H1 (cell line): ENCODE measurements around the gene TRIM46. TPM values are rescaled to one million over a fixed set of nuclear protein-coding genes. Genes with fewer than 3 reads are reported as not detected.

Source experiments
- CTCF ChIA-PET: fragments of 300-600 bp; sonication (Branson Sonifier 250); formaldehyde crosslinking; loops from one replicate; lab custom pipeline; 2021; ENCODE audit not compliant: partially characterized antibody; lab: Charles Lee
- POLR2A ChIA-PET: fragments of 300-600 bp; sonication (Branson Sonifier 250); formaldehyde crosslinking; loops from one replicate; lab custom pipeline; 2021; ENCODE audit warnings: inconsistent platforms; ENCODE audit not compliant: partially characterized antibody; lab: Charles Lee
- DNase-seq, 2 experiments: peaks; one replicate each; pipeline versions ENCODE4 v3.0.0 to v3.0.0-alpha.2; 2010 to 2022; ENCODE audit warnings: low spot score in 2 of 2, low read depth in 1 of 2, mixed read lengths in 1 of 2
- FAIRE-seq: peaks from 2 replicates; lab custom pipeline; 2011; peaks lifted over from hg19 to GRCh38; lab: Jason Lieb, UNC
- H2AFZ ChIP-seq: 2 replicates; pipeline ENCODE4 v1.8.1; 2012; ENCODE audit warnings: low read length, inconsistent platforms
- H2AK5ac ChIP-seq: 2 replicates; pipeline ENCODE4 v1.6.1; 2013; ENCODE audit warnings: low read depth, low read length
- H2BK120ac ChIP-seq: replicated peaks from 2 replicates; pipeline ENCODE3; 2013; ENCODE audit warnings: low read depth, low read length, inconsistent platforms
- H2BK12ac ChIP-seq: 2 replicates; pipeline ENCODE4 v1.6.1; 2013; ENCODE audit warnings: low read depth, low read length
- H2BK15ac ChIP-seq: 2 replicates; pipeline ENCODE4 v1.6.1; 2013; ENCODE audit warnings: low read length
- H2BK20ac ChIP-seq: 2 replicates; pipeline ENCODE4 v1.6.1; 2013; ENCODE audit warnings: low read length
- H2BK5ac ChIP-seq: 2 replicates; pipeline ENCODE4 v1.6.1; 2013; ENCODE audit warnings: low read depth, low read length
- H3K14ac ChIP-seq: 2 replicates; pipeline ENCODE4 v1.6.1; 2013; ENCODE audit warnings: inconsistent platforms; ENCODE audit not compliant: insufficient read length
- H3K18ac ChIP-seq: 2 replicates; pipeline ENCODE4 v1.6.1; 2013; ENCODE audit warnings: low read length; ENCODE audit errors: extremely low read depth
- H3K23ac ChIP-seq: 2 replicates; pipeline ENCODE4 v1.6.1; 2013; ENCODE audit warnings: inconsistent platforms; ENCODE audit not compliant: insufficient read length
- H3K23me2 ChIP-seq: 2 replicates; pipeline ENCODE4 v1.6.1; 2013; ENCODE audit warnings: low read depth, low read length
- H3K27ac ChIP-seq: 2 replicates; pipeline ENCODE4 v1.6.1; 2011; ENCODE audit warnings: low read depth, low read length, inconsistent platforms
- H3K27me3 ChIP-seq, 4 experiments: replicated peaks in 1 of 4; 1 replicate in 1 of 4; 2 replicates in 3 of 4; pipeline versions ENCODE4 v1.6.1 to v1.8.1; 2011 to 2013; ENCODE audit warnings: low read length in 3 of 4, mild to moderate bottlenecking in 3 of 4, inconsistent platforms in 2 of 4, mixed read lengths in 2 of 4, moderate library complexity in 1 of 4; ENCODE audit not compliant: control insufficient read depth in 3 of 4, insufficient read depth in 3 of 4; ENCODE audit errors: extremely low read depth in 1 of 4
- H3K36me3 ChIP-seq, 4 experiments: 2 replicates each; pipeline versions ENCODE4 v1.6.1 to v1.8.1; 2011 to 2013; ENCODE audit warnings: mild to moderate bottlenecking in 4 of 4, low read length in 3 of 4, moderate library complexity in 2 of 4, control low read depth in 1 of 4, inconsistent platforms in 1 of 4; ENCODE audit not compliant: insufficient read depth in 4 of 4, control insufficient read depth in 2 of 4
- H3K4ac ChIP-seq: replicated peaks from 2 replicates; pipeline ENCODE3; 2013; ENCODE audit warnings: low read length, low read depth, mixed read lengths, inconsistent platforms; ENCODE audit not compliant: insufficient read length
- H3K4me1 ChIP-seq, 4 experiments: replicated peaks in 1 of 4; 1 replicate in 1 of 4; 2 replicates in 3 of 4; pipeline versions ENCODE4 v1.6.1 to v1.8.1; 2011 to 2013; ENCODE audit warnings: low read length in 3 of 4, inconsistent platforms in 2 of 4, mixed read lengths in 1 of 4; ENCODE audit not compliant: insufficient read depth in 4 of 4, control insufficient read depth in 3 of 4
- H3K4me2 ChIP-seq, 2 experiments: 2 replicates each; pipeline versions ENCODE4 v1.6.1 to v1.8.1; 2011 to 2013; ENCODE audit warnings: low read depth in 2 of 2, low read length in 2 of 2, control low read depth in 1 of 2, inconsistent platforms in 1 of 2, mild to moderate bottlenecking in 1 of 2; ENCODE audit not compliant: insufficient read depth in 1 of 2
- H3K4me3 ChIP-seq, 4 experiments: fragments of 200-600, 300-600 bp in 1 of 4; sonication (generic), shearing (Covaris generic), sonication (Bioruptor Twin) in 1 of 4; 2 replicates each; pipeline versions ENCODE4 v1.5.1 to v1.8.1; 2011 to 2016; ENCODE audit warnings: low read length in 4 of 4, low read depth in 3 of 4, control low read depth in 2 of 4, inconsistent platforms in 2 of 4, mild to moderate bottlenecking in 2 of 4, mixed read lengths in 1 of 4, moderate library complexity in 1 of 4; ENCODE audit not compliant: insufficient read depth in 2 of 4; ENCODE audit errors: extremely low read depth in 1 of 4
- H3K56ac ChIP-seq: replicated peaks from 2 replicates; pipeline ENCODE3; 2013; ENCODE audit warnings: low read depth, mild to moderate bottlenecking, mixed read lengths, low read length, inconsistent platforms; ENCODE audit not compliant: insufficient read length
- H3K79me1 ChIP-seq: 2 replicates; pipeline ENCODE4 v1.6.1; 2013; ENCODE audit warnings: low read depth, low read length, control low read depth
- H3K79me2 ChIP-seq, 2 experiments: 2 replicates each; pipeline versions ENCODE4 v1.6.1 to v1.8.1; 2012 to 2013; ENCODE audit warnings: low read length in 2 of 2, mild to moderate bottlenecking in 2 of 2, inconsistent platforms in 1 of 2; ENCODE audit not compliant: insufficient read depth in 2 of 2, control insufficient read depth in 1 of 2
- H3K9ac ChIP-seq, 4 experiments: replicated peaks in 1 of 4; 1 replicate in 1 of 4; 2 replicates in 3 of 4; pipeline versions ENCODE4 v1.6.1 to v1.8.1; 2011 to 2013; ENCODE audit warnings: low read depth in 3 of 4, low read length in 3 of 4, control low read depth in 2 of 4, mild to moderate bottlenecking in 2 of 4, moderate library complexity in 2 of 4, inconsistent platforms in 1 of 4; ENCODE audit errors: extremely low read depth in 1 of 4
- H3K9me3 ChIP-seq, 2 experiments: 2 replicates each; pipeline versions ENCODE4 v1.6.1 to v1.8.1; 2012 to 2013; ENCODE audit warnings: mild to moderate bottlenecking in 2 of 2, moderate library complexity in 2 of 2, control low read depth in 1 of 2, inconsistent platforms in 1 of 2, low read depth in 1 of 2, low read length in 1 of 2, mixed read lengths in 1 of 2; ENCODE audit not compliant: insufficient read depth in 2 of 2
- H4K20me1 ChIP-seq, 2 experiments: replicated peaks in 1 of 2; 2 replicates each; pipeline versions ENCODE3 to v1.8.1; 2011 to 2013; ENCODE audit warnings: inconsistent platforms in 2 of 2, low read length in 2 of 2, mild to moderate bottlenecking in 1 of 2; ENCODE audit not compliant: insufficient read depth in 2 of 2, control insufficient read depth in 1 of 2
- H4K5ac ChIP-seq: 2 replicates; pipeline ENCODE4 v1.6.1; 2013; ENCODE audit warnings: low read length, low read depth, mixed read lengths, inconsistent platforms; ENCODE audit not compliant: insufficient read length
- H4K8ac ChIP-seq: 2 replicates; pipeline ENCODE4 v1.8.0; 2013; ENCODE audit warnings: mild to moderate bottlenecking, moderate library complexity, low read length, inconsistent platforms; ENCODE audit not compliant: insufficient read depth; ENCODE audit errors: extremely low read depth
- H4K91ac ChIP-seq: replicated peaks from 2 replicates; pipeline ENCODE3; 2013; ENCODE audit warnings: low read length, mixed read lengths, inconsistent platforms; ENCODE audit not compliant: insufficient read length
- CREB1 ChIP-seq: IDR thresholded peaks from 2 replicates; pipeline ENCODE4 v1.6.1; 2012; ENCODE audit warnings: inconsistent platforms
- E2F6 ChIP-seq: IDR thresholded peaks from 2 replicates; pipeline ENCODE4 v1.6.1; 2012; ENCODE audit warnings: inconsistent platforms
- MAFK ChIP-seq: IDR thresholded peaks from 2 replicates; pipeline ENCODE4 v1.6.1; 2012; ENCODE audit warnings: low read depth, mild to moderate bottlenecking, improper control_type of control experiment, low read length
- POLR2A ChIP-seq, 2 experiments: IDR thresholded peaks; 1 replicate in 1 of 2; 2 replicates in 1 of 2; pipeline ENCODE4 v1.6.1; 2011; ENCODE audit warnings: low read depth in 2 of 2, low read length in 2 of 2, mild to moderate bottlenecking in 2 of 2; ENCODE audit errors: control extremely low read depth in 1 of 2
- POLR2AphosphoS5 ChIP-seq: IDR thresholded peaks from 2 replicates; pipeline ENCODE4 v1.6.1; 2011; ENCODE audit warnings: low read depth, low read length
- RXRA ChIP-seq: IDR thresholded peaks from 2 replicates; pipeline ENCODE4 v1.6.1; 2011; ENCODE audit warnings: low read depth, mild to moderate bottlenecking, low read length, moderate library complexity; ENCODE audit not compliant: insufficient read depth
- SP1 ChIP-seq: IDR thresholded peaks from 2 replicates; pipeline ENCODE4 v1.6.1; 2011; ENCODE audit warnings: low read depth, low read length
- SP4 ChIP-seq: IDR thresholded peaks from 2 replicates; pipeline ENCODE4 v1.6.1; 2012; ENCODE audit warnings: low read length, inconsistent platforms
- YY1 ChIP-seq: IDR thresholded peaks from 2 replicates; pipeline ENCODE4 v1.6.1; 2011; ENCODE audit warnings: low read depth, mild to moderate bottlenecking, low read length
- ZNF274 ChIP-seq: IDR thresholded peaks from 2 replicates; pipeline ENCODE4 v1.7.0; 2012; ENCODE audit warnings: low read length, borderline replicate concordance; ENCODE audit errors: extremely low read depth
- WGBS, 2 experiments: shearing (Covaris generic) in 1 of 2; methylation state at CpG; one replicate each; pipeline versions ENCODE4 v1.1.6 to v1.1.7; 2013 to 2015; ENCODE audit warnings: low lambda C conversion rate in 2 of 2, mixed read lengths in 2 of 2, inconsistent platforms in 1 of 2, low coverage in 1 of 2, missing lambda C conversion rate in 1 of 2; ENCODE audit not compliant: insufficient replicate concordance in 2 of 2, insufficient coverage in 1 of 2, insufficient read length in 1 of 2; ENCODE audit errors: extremely low coverage in 1 of 2, missing lambda C conversion rate in 1 of 2; 5-methylcytosine and 5-hydroxymethylcytosine counted together
- polyA plus RNA-seq, 7 experiments: library from polyadenylated mRNA; depleted of rRNA in 3 of 7; stranded (reverse) in 5 of 7; unstranded in 2 of 7; fragments of >200 nt in 5 of 7; fragments of 200-250 nt in 2 of 7; gene quantifications; 1 replicate in 5 of 7; 2 replicates in 1 of 7; 4 replicates in 1 of 7; pipeline versions ENCODE4 v1.2.1 to v1.2.3, GENCODE V29; 2011 to 2013; ENCODE audit warnings: missing spikeins in 2 of 7, mixed read lengths in 2 of 7
- total RNA-seq: library from RNA; stranded (reverse); fragmentation: NEBNext Ultra II Directional; extraction: Animal tissue kit (Norgen Biotek cat#: 25700); gene quantifications from 2 replicates; pipeline ENCODE4 v1.2.1, GENCODE V29; 2021

The TRIM46 gene
- total and polyA plus RNA-seq, 2 of the 8 experiments (the other 6 are each of a cell fraction or from before 2014, with no cell fraction given): 15.5 to 21.6 TPM

GRCh38 chr1:155205035-155205434, 31.4 kb downstream of the TRIM46 start:
- H3K4me2 ChIP-seq: no peak overlapping the region
- H3K27me3 ChIP-seq: peaks cover 0 to 3% (median 0%) of the 10 kb centered on the region in 4 experiments; a peak in 2 of 7 replicates
- H4K8ac ChIP-seq: no peak overlapping the region; the same call in 1 of the 2 replicates
- no peak overlapping the region for H2BK15ac ChIP-seq
- H3K9ac ChIP-seq: no peak overlapping the region
- no peak overlapping the region for H2BK20ac ChIP-seq
- no peak overlapping the region for H3K23ac ChIP-seq
- no peaks in the 10 kb centered on the region for H3K9me3 ChIP-seq
- H2AFZ ChIP-seq: no peak overlapping the region
- no peak overlapping the region for H3K56ac ChIP-seq
- H3K4me1 ChIP-seq: peaks cover 3 to 19% (median 12%) of the 10 kb centered on the region in 4 experiments
- 91% methylated on average over 14 of the region's 14 CpGs; no CpG with 5 or more reads in 1 of the 2 experiments for WGBS, 2 experiments
- H3K4ac ChIP-seq: no peak overlapping the region
- H3K14ac ChIP-seq: no peak overlapping the region
- no peak overlapping the region for H4K5ac ChIP-seq
- DNase-seq (no peak), FAIRE-seq (no peak)
- H3K18ac ChIP-seq: no peak overlapping the region
- H2AK5ac ChIP-seq: no peak overlapping the region
- no peak overlapping the region for H4K91ac ChIP-seq
- H3K23me2 ChIP-seq: peaks cover 17% of the 10 kb centered on the region
- TF ChIP-seq E2F6 (no peak), POLR2AphosphoS5 (peak; percentile 61), RXRA (no peak), ZNF274 (no peak), CREB1 (no peak), MAFK (no peak), SP4 (no peak), POLR2A (IDR thresholded peaks at IDR 0.05; ENCODE audit: control extremely low read depth in 1 of 2, low read depth in 2 of 2, low read length in 2 of 2) (peak in 1 of 2 experiments; percentile 66; a peak in 1 of 3 replicates), SP1 (no peak), YY1 (no peak)
- H2BK120ac ChIP-seq: no peak overlapping the region
- H2BK5ac ChIP-seq: no peak overlapping the region
- H3K79me1 ChIP-seq: peaks cover 4% of the 10 kb centered on the region; the same call in 1 of the 2 replicates
- ChIA-PET CTCF (interaction anchor here (0.9 to 5.7 kb wide), 4 partner anchors 9 to 46 kb away, joined by 3 to 62 read pairs (median 20); no protein-coding TSS in a partner anchor), POLR2A (interaction anchor here (0.9 to 19.4 kb wide), 7 partner anchors 9 to 120 kb away, joined by 3 to 512 read pairs (median 7); partner anchors contain the start of genes KRTCAP2, SCAMP3 and TRIM46)
- no peaks in the 10 kb centered on the region for H3K79me2 ChIP-seq
- peaks cover 12 to 26% of the 10 kb centered on the region in 2 experiments for H4K20me1 ChIP-seq
- H2BK12ac ChIP-seq: no peak overlapping the region; the same call in 1 of the 2 replicates
- peaks cover 20 to 45% (median 34%) of the 10 kb centered on the region in 4 experiments for H3K36me3 ChIP-seq
- no peak overlapping the region for H3K27ac ChIP-seq
- H3K4me3 ChIP-seq: no peak overlapping the region
